ENCODE data around the gene STAT1.

STAT1 gene

DNA sequence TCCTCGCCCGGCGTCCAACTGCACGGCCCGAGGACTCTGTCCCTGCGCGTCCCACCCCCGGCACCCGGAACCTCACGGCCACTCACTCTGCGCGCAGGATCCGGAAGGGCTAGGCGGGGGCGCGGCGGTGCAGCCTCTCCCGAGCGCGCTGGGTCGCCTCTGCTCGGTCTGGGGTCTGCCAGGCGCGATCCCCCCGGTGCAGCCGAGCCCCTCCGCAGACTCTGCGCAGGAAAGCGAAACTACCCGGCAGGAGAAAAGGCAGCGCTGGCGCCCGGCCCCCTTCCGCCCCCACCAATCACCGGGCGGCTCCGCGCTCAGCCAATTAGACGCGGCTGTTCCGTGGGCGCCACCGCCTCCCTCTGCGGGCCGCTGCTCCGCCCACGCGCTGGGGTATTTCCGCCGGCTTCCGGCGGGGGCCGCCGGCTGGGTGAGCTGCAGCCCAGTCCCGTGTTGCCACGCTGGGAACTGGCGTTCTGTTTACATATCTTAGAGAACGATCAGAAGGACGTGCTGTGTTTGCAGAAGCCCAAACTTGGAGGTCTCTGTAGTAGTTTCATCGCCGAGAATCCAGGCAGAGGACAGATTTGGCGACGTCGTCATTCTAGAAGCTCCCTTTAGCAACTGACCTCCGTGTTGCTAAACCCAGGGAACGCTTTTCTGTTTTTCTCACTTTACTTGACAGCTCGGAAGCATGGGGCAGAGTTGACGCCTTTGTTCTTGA lies at the start of gene STAT1:
STAT1 (minus strand) TSS at position 240 of the 721 bp plus-strand sequence. CDS start 4,168 bp downstream, outside the sequence.
- peak; percentile 84 to 85 for DNase-seq (ENCODE audit: low read depth in 2 of 2)

DNA sequence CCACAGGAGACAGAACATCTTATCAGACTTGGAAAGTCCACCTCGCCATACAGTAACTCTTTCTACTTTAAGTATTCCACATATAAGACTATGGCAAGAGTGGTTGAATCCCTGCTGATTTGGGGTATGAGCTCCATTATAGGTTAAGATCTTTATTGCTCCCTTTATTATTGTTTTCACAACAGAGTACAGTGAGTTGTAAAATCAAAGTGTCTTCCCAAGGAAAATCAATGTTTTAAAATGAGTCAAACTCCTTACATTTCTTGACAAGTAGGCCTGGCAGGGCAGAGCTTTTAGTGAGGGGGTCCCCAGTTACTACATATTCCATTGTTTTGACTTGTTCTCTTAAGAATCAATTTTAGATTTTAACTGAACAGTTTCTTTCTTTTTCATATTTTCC lies 49.6 kb upstream of the STAT1 start:
- DNase-seq (ENCODE audit: low read depth in 2 of 2) = no peak

DNA sequence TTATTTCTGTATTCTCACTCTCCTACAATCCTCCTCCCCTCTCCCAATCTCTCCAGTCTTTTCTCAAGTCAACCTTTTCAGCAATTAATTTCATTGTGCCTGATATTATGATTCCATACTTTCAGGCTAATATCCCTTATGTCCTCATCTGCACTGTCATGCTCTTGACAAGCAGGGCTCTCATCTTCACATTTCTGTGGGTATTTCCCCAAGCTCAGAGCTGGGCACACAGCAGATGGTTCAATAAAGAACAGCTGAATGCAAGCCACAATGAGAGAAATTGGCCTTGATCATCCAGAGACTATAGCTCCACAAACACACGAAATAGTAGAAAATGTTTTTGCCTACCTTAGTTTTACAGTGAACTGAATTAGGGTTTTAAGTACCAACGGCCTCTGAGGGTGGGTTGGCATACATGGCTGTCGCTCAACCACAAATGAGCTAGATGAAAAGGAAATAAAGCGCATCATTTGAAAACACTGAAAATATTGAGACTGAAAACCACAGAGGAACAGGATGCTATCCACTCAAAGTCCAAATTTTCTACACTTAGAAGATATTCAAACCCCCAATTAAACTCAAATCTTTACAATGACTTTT lies 47.5 kb upstream of the STAT1 start:
- DNase-seq (ENCODE audit: low read depth in 2 of 2) = no peak

DNA sequence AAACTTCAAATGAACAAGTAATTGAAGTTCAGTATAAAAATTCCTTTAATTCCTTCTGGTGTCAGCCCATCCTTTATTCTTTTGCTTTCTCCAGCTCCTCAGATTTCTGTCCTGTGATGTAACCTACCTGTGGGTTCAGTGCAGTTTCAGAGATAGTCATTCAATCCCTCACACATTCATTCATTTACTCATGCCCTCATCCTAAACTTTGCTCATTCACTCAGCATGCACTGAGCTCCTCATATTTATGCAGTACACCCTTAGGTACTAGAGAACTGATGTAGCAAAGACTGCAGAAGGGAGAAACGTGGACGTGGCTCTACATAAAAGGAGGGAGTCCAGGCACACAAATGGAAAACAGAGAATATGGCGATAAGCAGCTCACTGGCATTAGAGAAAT lies 45.3 kb upstream of the STAT1 start:
- DNase-seq (ENCODE audit: low read depth in 2 of 2) = no peak

DNA sequence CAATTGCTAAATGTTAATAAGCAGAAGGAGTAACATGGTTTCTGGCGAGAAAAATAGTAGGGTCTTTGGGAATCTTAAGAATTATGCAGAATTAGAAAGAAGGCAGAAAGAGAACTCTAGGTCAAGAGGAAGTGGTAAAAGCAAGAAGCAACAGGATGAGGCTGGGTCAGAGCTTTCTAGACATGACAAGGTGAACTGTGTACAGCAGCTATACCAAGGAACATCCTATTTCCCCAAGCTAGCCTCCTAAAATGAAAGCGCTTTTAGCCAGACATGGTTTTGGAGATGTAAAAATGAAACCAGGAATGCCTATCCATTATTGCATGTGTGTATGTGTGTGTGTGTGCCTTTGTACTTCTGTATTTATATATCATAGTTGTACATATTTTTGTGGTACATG lies 42.3 kb upstream of the STAT1 start:
- DNase-seq (ENCODE audit: low read depth in 2 of 2) = no peak

DNA sequence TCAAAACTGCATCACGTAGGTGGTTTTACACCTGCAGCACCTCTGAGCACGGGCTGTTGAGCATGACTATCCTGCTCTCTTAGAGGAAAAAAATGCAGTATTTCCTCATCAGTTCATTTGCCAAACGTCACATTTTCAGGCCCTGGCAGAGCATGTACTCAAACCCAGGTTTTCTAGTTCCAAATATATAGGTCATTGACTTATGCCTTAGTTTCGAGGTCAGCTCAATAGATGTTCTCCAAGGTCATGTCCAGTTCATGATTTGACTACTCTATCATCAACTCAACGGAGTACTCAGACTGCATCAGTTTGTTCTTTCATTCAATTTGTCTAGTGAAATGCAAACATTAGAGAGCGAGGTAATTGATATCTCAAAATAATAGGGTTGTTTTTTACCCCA lies 39.3 kb upstream of the STAT1 start:
- DNase-seq (ENCODE audit: low read depth in 2 of 2) = no peak

DNA sequence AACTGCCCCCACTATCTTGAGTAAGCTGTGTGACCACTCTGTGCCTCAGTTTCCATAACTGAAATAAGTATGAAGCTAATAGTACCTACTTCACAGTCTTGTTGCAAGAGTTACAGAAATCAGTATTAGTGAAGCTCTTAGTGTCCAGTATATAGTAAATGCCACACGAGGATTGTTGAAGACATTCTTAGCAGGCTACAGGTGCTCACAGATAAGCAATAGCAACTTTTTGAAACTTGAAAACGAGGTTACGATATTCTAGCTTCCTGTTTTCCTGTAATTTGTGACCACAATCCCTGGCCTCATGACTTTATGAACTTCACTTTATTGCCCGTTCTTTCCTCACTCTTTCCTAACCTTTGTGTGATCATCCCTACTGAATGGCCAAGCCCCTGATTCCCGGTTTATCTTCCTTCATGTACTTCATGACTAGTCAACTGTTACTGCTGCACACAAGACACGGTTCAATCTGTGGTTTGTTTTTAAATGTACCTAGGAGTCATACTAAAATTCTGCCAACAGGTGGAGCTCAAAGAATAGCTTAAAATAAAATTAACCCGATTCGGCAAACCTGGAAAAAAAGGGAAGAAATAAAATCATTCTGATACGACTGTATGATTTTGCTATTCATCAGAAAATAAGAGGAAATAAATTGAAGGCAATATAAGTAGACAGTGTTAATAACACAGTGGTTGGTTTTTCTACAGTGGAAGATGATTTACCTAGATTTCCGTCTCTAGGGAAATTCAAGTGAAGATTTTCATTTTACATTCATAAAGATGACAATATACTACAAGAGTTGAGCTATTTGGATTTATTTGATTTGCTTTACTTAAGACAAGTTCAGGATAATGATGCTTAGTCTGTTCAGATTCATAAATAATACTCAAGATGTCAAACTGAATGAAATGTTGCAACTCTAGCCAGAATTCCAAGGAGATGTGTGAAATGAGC lies 38.1 kb upstream of the STAT1 start:
- peak; percentile 54 to 56 for DNase-seq (ENCODE audit: low read depth in 2 of 2)

DNA sequence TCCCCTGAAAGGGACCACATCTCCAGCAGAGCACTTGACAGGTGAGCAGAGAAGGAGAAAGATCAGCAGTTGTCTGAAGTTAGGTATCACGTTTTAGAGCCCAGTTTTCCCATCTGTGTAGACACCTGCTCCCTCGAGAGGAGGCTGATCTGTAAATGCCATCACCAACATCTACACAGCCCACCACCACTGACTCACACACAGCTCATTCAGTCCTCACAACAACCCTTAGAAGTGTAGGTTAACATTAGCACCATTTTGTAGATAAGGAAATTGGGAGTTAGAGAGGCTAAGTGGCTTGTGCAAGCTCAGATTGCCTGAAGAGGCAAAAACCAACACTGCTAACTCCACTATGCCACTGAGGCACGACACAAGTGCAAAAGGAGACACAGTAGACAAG lies 37.2 kb upstream of the STAT1 start:
- DNase-seq (ENCODE audit: low read depth in 2 of 2) = no peak

DNA sequence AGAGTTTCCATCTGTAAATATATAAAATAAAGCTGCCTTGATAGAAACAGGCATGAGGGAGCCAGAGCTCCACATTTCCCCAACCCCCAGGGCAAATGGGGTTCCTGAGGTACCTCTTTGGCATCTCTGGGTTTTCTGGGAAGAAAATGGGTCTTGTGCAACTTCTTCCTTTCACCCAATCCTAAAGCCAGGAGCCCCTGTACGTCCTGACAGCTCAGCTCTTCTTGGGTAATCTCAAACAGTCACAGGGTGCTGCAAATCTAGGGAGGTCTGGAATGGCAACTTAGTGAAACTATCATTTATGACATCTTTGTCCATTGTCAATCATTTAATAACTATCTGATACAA lies 36.6 kb upstream of the STAT1 start:
- peak; percentile 85 to 87 for DNase-seq (ENCODE audit: low read depth in 2 of 2)

DNA sequence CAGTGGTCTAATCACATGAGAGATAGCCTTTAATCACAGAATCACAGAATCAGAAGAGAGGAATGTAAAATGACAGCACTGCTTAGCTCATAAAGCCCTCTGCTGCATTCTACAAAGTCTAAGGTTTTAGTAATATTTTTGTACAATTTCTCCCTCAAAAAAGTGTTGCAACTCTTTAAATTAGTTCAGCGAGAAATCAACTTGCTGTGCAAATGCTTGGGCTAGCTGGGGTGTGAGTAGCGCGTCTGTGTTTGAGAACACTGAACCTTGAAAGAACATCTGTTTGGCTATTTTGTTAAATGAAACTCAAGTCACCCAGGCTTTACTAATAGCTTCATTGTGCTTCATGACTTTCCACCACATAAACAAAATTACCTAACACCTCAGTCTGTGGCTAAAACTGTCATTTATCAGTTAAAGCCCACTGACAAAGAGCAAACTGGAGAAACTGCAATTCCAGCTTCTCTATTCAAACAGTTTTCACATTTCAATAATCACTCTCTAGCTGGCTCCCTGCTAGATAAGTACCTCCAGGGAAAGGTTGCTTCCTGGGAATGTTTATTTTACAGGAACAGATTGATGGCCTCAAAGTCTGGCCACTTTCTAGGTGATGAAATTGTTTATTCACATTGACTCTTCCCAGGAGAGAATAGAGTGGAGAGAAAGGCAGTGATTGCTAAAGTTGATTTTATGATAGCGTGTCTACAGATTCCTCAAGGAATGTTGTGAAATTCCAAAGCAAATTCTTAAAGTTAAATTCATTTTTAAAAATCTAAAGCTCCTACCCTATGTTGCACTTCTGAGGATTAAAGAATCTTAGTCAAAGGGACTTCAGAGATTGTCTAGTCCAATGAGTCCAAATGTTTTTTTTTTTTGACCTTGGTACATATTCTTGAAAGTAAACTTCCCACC lies 36.0 kb upstream of the STAT1 start:
- peak; percentile 97 for DNase-seq (ENCODE audit: low read depth in 2 of 2)

DNA sequence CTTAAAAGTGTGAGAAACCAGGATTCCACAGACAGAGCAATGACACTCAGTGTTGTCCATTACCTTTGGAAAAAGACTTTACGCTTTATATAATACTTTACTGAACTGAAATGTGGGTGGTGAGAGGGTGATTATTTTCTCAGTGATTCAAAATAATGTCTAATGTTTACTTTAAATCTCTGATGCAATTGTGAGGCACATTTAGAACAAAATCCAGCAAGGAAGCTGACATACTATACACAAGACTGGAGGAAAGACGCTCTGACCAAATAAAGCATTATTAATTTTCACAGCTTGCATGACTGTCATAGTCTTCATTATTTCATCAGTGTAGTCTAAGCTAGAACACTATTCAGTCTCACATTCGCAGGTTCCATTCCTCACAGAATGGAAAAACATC lies 34.1 kb upstream of the STAT1 start:
- DNase-seq (ENCODE audit: low read depth in 2 of 2) = no peak

DNA sequence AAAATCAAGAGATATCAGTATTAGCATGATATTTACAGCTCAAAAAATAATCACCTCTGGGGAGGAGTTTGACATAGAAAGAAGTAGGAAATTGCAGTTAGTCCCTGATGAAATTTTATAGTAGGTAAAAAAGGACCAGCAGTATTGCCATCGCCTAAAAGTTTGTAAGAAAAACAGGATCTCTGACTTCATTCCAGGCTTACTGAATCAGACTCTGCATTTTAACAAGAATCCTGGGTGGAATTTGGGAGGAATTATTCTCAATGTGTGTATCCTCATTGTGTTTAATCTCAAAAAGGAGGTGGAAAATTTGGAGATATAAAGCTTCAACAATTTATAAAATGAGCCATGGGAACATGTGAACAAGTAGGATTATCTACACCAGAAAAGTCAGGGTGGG lies 31.2 kb upstream of the STAT1 start:
- DNase-seq (ENCODE audit: low read depth in 2 of 2) = no peak

DNA sequence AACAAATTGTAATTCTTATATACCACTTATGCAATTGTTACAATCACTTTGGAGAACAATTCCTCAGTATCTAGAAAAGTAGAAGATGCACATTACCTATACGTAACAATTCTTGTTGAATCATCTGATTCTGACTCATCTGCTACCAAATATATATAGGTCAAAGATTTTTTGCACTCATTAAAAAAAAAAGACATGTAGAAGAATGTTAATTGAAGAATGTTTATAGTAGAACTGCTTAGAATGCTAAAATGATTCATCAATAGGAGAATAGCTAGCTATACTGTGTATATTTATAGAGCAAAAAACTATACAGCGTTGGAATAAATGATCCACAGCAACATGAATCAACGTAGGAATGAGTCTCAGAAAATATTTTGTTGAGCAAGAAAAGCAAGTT lies 29.5 kb upstream of the STAT1 start:
- peak; percentile 69 to 73 for DNase-seq (ENCODE audit: low read depth in 2 of 2)

DNA sequence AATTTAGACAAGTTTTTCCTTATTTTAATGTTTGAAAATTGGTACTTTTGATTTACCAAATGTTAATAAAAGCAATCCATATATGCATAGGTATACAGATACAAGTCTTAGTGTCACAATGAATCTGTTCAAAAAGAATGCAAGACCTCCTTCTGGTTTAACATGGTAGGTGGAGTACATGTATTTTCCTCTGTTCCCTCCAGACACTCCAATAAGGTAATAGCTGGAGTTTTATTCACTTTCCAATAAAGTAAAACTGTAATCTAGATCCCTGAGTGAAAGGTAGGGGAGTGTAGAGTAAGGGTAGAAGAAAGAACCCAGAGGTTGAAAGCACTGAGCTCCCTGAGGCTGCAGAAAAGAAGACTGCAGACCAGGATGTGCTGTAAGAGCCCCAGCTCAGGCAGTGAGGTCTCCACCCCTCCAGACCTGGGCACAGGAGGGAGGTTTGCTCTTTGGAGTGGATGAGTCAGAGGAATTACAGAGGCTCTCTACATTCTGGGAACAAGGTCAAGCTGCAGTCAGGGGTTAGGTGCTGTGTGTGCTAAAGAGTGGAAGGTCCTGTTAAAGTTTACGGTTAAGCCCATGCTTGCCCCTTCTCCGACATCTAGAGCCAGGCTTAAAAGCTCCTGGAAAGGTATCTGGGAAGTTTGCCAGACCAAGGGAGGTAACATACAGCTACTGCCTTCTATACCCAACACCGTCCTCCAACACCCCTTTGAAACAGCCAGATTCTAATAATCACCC lies 27.6 kb upstream of the STAT1 start:
- DNase-seq (ENCODE audit: low read depth in 2 of 2) = no peak

DNA sequence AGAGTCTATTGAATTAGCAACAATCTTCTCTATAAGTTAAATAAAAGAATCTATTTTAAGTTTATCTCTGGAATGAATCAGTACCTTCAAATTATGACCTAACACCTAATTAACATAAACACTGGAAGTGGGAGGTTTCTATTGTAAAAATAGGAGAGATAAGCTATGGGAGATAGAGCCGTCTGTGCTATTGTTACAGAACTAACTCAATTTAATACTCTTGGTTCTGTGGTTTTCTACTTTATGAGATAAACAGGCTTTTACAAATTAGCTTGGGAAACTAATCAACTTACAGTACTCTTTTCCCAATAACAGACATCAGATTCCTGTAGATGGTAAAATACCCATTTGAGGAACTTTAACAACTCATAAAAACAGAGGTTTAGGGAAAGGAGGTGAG lies 25.6 kb upstream of the STAT1 start:
- DNase-seq (ENCODE audit: low read depth in 2 of 2) = no peak

DNA sequence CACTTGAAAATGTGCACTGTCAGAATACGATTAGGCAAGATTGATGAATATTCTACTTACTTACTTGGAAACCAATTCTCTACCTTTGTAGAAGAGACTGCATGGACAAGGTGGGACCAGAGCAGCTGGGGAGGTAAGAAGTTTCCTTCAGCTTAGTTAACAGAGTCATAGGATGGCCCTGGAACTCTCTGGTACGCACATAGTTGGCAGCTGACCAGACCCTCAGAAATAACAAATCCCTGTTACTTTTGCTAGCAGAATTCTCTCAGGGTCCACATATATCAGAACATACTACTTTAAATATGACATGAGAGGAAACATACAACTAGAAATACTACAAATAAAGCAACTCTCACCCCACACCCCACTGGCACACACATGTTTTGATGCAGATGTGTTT lies 24.8 kb upstream of the STAT1 start:
- no peak for DNase-seq (ENCODE audit: low read depth in 2 of 2)

DNA sequence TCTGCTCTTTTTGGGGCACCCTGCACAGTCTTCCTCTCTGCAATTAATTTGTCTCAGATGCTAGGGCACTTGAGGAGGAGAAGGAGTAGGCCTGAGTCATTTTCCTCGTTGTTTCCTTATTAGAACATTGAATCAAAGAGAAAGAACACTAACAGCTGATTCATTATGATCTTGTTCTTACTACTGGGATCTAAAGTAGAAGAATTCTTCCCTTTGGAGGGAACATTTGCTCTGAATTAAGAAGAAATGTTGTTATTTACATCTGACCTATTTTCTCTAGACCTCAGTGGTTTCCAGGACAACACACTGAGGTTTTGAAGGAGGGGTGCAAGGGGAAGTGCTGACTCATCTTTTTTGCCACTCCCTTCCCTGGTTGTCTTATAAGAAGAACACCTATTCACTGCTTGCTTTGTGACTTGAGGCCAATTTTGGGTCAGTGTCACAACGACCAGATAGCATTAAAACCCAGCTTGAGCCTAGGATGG lies 24.3 kb upstream of the STAT1 start:
- DNase-seq (ENCODE audit: low read depth in 2 of 2) = peak; percentile 60 to 65

DNA sequence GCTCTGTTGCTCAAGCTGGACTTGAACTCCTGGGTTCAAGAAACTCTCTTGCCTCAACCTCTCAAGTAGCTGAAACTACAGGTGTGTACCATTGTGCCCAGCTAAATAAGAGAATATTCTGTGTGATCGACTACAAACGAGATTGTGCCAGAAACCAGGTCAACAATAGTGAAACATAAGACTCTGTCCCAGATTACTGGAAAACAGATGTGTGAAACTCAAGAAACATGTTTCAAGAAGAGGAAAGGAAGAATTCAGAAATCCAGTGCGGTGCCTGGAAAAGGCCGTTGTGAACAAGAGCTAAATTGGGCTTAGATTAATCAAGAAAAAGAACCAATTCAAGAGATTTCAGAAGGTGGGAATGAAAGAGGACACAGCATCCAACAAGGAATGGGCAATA lies 23.4 kb upstream of the STAT1 start:
- no peak for DNase-seq (ENCODE audit: low read depth in 2 of 2)

DNA sequence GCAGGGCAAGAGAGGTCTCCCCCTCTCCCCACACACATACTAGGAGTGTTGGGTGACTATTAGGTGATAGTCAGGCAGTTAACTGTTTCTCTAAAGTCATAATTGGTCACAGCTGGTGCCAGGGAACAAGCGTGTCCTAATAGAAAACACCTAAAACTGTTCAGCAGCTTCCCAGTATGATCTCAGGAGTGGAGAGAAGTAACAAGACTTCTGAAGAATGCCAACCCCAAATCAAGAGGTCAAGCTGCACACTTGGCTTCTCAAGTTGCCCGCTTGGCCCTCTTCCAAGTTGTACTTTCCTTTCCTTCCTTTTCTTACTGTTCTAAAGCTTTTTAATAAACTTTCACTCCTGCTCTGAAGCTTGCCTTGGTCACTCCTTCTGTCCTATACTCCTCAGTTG lies 22.4 kb upstream of the STAT1 start:
- DNase-seq (ENCODE audit: low read depth in 2 of 2) = no peak

DNA sequence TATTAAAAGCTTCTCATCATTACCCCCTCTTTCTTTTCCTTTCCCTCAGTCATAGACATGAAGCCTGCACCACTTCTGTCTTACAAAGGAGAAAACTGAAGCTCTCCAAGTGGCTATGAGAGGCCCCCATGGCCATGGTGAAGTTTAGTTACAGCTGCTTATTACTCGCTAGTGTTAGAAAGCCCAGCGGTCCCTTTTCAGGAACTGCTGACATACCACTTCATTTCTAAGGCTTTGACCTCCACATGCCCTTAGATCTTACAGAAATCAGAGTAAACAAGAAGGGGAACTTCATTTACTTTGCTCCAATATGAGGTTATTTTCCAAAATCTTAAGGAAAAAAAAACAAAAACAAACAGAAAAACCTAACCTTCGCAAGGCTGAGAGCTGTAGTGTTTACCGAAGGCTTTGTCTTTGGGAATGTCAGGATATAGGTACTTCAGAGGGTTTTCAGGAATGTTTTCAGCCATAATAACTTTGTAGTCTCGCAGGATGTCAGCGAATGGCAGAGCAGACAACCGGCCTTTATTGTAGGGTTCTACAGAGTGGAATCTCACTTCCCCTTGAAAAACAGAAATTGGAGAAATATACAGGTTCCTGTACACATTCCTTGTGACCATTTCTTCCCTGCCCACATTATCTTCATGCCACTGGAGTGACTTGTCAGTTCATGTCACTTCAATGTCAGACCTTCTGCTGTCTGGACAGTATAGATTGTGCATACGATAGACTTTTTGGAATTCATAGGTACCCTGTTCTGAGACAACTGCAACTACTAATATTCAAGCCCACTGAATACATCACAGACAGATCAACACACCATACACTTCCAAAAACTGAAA lies 18.8 kb upstream of the STAT1 start:
- no peak for DNase-seq (ENCODE audit: low read depth in 2 of 2)

All from fibroblast of skin of left biceps (primary cell).